Pancreas (tissue), 10 donors: ENCODE data around the gene SERPINE3. TPM values are rescaled to one million over a fixed set of nuclear protein-coding genes. Genes with fewer than 3 reads are reported as not detected.

Source experiments
- ATAC-seq, 4 donors: fragments of 200-7000 bp; cut with Tn5 transposase; one replicate each; pipeline versions ENCODE4 v1.8.0 to v1.9.1; 2020; ENCODE audit warnings: mild to moderate bottlenecking in 4 of 4, moderate library complexity in 4 of 4
- DNase-seq, 6 donors: peaks; one replicate each; pipeline ENCODE4 v3.0.0-alpha.2; 2020
- FAIRE-seq: peaks from 2 replicates; lab custom pipeline; 2012; peaks lifted over from hg19 to GRCh38; lab: Jason Lieb, UNC
- H3K27ac ChIP-seq, 4 donors: fragments of 200-600 bp; sonication (generic); 1 replicate in 3 of 4; 2 replicates in 1 of 4; pipeline versions ENCODE4 v1.5.0 to v1.8.0; 2020
- H3K27me3 ChIP-seq, 4 donors: fragments of 200-600 bp; one replicate each; pipeline ENCODE4 v1.8.0; 2021
- H3K36me3 ChIP-seq, 3 donors: fragments of 200-600 bp; sonication (generic) in 1 of 3; one replicate each; pipeline versions ENCODE4 v1.5.0 to v1.8.0; 2020 to 2021
- H3K4me1 ChIP-seq, 3 donors: fragments of 200-600 bp; one replicate each; pipeline ENCODE4 v1.8.0; 2021
- H3K4me3 ChIP-seq, 4 donors: fragments of 200-600 bp; sonication (generic) in 2 of 4; one replicate each; pipeline versions ENCODE4 v1.5.0 to v1.8.0; 2020 to 2021
- H3K9me3 ChIP-seq, 4 donors: fragments of 200-600 bp; one replicate each; pipeline ENCODE4 v1.8.0; 2021
- WGBS, 2 donors: extraction: QIAGEN DNeasy Blood & Tissue Kit; methylation state at CpG; one replicate each; pipeline ENCODE4 v1.1.7; 2013; 5-methylcytosine and 5-hydroxymethylcytosine counted together
- intact Hi-C, 3 donors: fragments of 100-400 bp; cut with DNase I; formaldehyde crosslinking; loops; one replicate each; pipeline versions ENCODE4 v1.11.1 to v1.14.2; 2022
- polyA plus RNA-seq, 2 donors: library from polyadenylated mRNA; stranded (reverse); fragments of 200-250 nt; gene quantifications; one replicate each; pipeline ENCODE4 v1.2.3, GENCODE V29; 2013
- total RNA-seq, 6 donors: library from RNA; stranded (reverse); fragmentation: NEBNext Ultra II Directional in 4 of 6; extraction: Animal tissue kit (Norgen Biotek cat#: 25700) in 4 of 6; gene quantifications; one replicate each; pipeline versions ENCODE4 v1.2.1 to v1.2.4, GENCODE V29; 2021 to 2023
- TF ChIP-seq, protein P1 (sequence below), 4 donors: fragments of 200-600 bp; sonication (generic) in 3 of 4; IDR thresholded peaks; one replicate each; pipeline versions ENCODE4 v1.5.0 to v1.8.0; 2021; ENCODE audit warnings: antibody characterized with exemption in 4 of 4
- donor health status: healthy with polysubstance abuse.
- donor health status: DM: no; HTN: no; CAD: no; lungs with moderate emphysema.
- donor health status: DM: no; HTN: no; CAD: no.
- donor health status: control.
- donor health status: control.
- donor health status: Bipolar disorder and iron deficiency.
- donor health status: DM: yes; HTN: yes; CAD: no.
- donor health status: DM: no; HTN: no; CAD: no.
- donor health status: DM: no; HTN: no; CAD: no.
- donor health status: DM: yes; HTN: yes; CAD: no.

The SERPINE3 gene
- total and polyA plus RNA-seq, 8 donors = not detected

GRCh38 chr13:51321836-51322235 is 17.7 kb upstream of the SERPINE3 start:
- TF ChIP-seq, protein P1, sequence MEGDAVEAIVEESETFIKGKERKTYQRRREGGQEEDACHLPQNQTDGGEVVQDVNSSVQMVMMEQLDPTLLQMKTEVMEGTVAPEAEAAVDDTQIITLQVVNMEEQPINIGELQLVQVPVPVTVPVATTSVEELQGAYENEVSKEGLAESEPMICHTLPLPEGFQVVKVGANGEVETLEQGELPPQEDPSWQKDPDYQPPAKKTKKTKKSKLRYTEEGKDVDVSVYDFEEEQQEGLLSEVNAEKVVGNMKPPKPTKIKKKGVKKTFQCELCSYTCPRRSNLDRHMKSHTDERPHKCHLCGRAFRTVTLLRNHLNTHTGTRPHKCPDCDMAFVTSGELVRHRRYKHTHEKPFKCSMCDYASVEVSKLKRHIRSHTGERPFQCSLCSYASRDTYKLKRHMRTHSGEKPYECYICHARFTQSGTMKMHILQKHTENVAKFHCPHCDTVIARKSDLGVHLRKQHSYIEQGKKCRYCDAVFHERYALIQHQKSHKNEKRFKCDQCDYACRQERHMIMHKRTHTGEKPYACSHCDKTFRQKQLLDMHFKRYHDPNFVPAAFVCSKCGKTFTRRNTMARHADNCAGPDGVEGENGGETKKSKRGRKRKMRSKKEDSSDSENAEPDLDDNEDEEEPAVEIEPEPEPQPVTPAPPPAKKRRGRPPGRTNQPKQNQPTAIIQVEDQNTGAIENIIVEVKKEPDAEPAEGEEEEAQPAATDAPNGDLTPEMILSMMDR (IDR thresholded peaks at IDR 0.05) = no peak
- no peak for ATAC-seq
- H3K4me3 ChIP-seq = no peak overlapping the region
- H3K4me1 ChIP-seq = peaks cover 0 to 4% (median 0%) of the 10 kb centered on the region in 3 donors
- 83 to 88% methylated on average over 2 of the region's 2 CpGs for WGBS, 2 donors
- no peaks in the 10 kb centered on the region for H3K9me3 ChIP-seq
- intact Hi-C loops = no loop called here
- no peak overlapping the region for H3K27ac ChIP-seq
- no peaks in the 10 kb centered on the region for H3K27me3 ChIP-seq
- no peak for FAIRE-seq
- H3K36me3 ChIP-seq = no peaks in the 10 kb centered on the region
- DNase-seq = no peak

GRCh38 chr13:51322826-51323225 is 16.7 kb upstream of the SERPINE3 start:
- no peak overlapping the region for H3K4me3 ChIP-seq

GRCh38 chr13:51323824-51324511 is 15.5 kb upstream of the SERPINE3 start:
- Histone ChIP-seq H3K27me3 (no peaks in the 10 kb centered on the region), H3K36me3 (no peaks in the 10 kb centered on the region), H3K9me3 (no peaks in the 10 kb centered on the region), H3K4me1 (peaks cover 0 to 4% (median 0%) of the 10 kb centered on the region in 3 donors), H3K4me3 (no peak overlapping the region), H3K27ac (no peak overlapping the region)
- WGBS, 2 donors = 50 to 57% methylated on average over 5 of the region's 5 CpGs
- FAIRE-seq (no peak), DNase-seq (peak in 1 of 6 donors; percentile 11), ATAC-seq (peak; percentile 43 to 81 (median 78))
- TF ChIP-seq, protein P1 (IDR thresholded peaks at IDR 0.05) = no peak
- intact Hi-C loops = no loop called here

More at GRCh38 chr13:51322826-51323225, 16.7 kb upstream of the SERPINE3 start:
- TF ChIP-seq, protein P1 (IDR thresholded peaks at IDR 0.05) = no peak
- Histone ChIP-seq H3K27ac (no peak overlapping the region), H3K4me1 (peaks cover 0 to 4% (median 0%) of the 10 kb centered on the region in 3 donors), H3K9me3 (no peaks in the 10 kb centered on the region), H3K36me3 (no peaks in the 10 kb centered on the region), H3K27me3 (no peaks in the 10 kb centered on the region)
- WGBS, 2 donors = 75 to 86% methylated on average over 3 of the region's 3 CpGs
- intact Hi-C loops = no loop called here
- DNase-seq (no peak), FAIRE-seq (no peak), ATAC-seq (no peak)

- intact Hi-C loops = no loop called here
- no peak for DNase-seq
- no peaks in the 10 kb centered on the region for H3K27me3 ChIP-seq
- no peak for FAIRE-seq
- peaks cover 0 to 4% (median 0%) of the 10 kb centered on the region in 3 donors for H3K4me1 ChIP-seq
- no peaks in the 10 kb centered on the region for H3K36me3 ChIP-seq
- no peak overlapping the region for H3K4me3 ChIP-seq
- H3K27ac ChIP-seq = no peak overlapping the region
- H3K9me3 ChIP-seq = no peaks in the 10 kb centered on the region
- TF ChIP-seq, protein P1 (IDR thresholded peaks at IDR 0.05) = no peak
- WGBS, 2 donors = 73 to 87% methylated on average over 14 of the region's 14 CpGs
- no peak for ATAC-seq
Measured at GRCh38 chr13:51324714-51325420, 14.6 kb upstream of the SERPINE3 start.
